GM23338 (cell line): ENCODE results near the gene RNGTT.

Experiments used
- CTCF ChIP-seq, 2 experiments: fragments of 200-600 bp in 1 of 2; sonication (generic) in 1 of 2; conservative IDR thresholded peaks; 2 replicates each; pipeline versions ENCODE4 v1.5.1 to v1.6.1; 2016 to 2017; ENCODE audit warnings: antibody characterized with exemption in 2 of 2, low read depth in 2 of 2, mild to moderate bottlenecking in 2 of 2, moderate library complexity in 1 of 2
- ETS1 ChIP-seq: IDR thresholded peaks from 2 replicates; pipeline ENCODE4 v1.6.1; 2016; ENCODE audit warnings: antibody characterized with exemption
- EZH2 ChIP-seq: fragments of 200-600 bp; sonication (generic); IDR thresholded peaks from one replicate; pipeline ENCODE4 v1.8.0; 2017; ENCODE audit warnings: antibody characterized with exemption, mild to moderate bottlenecking, low read depth; ENCODE audit not compliant: unreplicated experiment

GRCh38 chr6:88565409-88565811 lies 398.0 kb downstream of the RNGTT start:
- TF ChIP-seq CTCF (conservative IDR thresholded peaks at IDR 0.05; ENCODE audit: low read depth in 2 of 2) (no peak), ETS1 (no peak), EZH2 (no peak)
